Ascending aorta (tissue), 2 donors: Measurements from ENCODE around the gene TRIO. TPM values are rescaled to one million over a fixed set of nuclear protein-coding genes. Genes with fewer than 3 reads are reported as not detected.

Experiments
- DNase-seq, 2 donors: peaks; one replicate each; pipeline ENCODE4 v3.0.0-alpha.2; 2019; ENCODE audit warnings: low spot score in 2 of 2
- H3K27ac ChIP-seq, 2 donors: fragments of 200-600 bp; sonication (generic); one replicate each; pipeline ENCODE4 v1.5.1; 2016 to 2017; ENCODE audit warnings: mild to moderate bottlenecking in 1 of 2
- H3K27me3 ChIP-seq: fragments of 200-600 bp; sonication (generic); one replicate; pipeline ENCODE4 v1.5.1; 2017
- H3K36me3 ChIP-seq, 2 donors: fragments of 200-600 bp; sonication (generic); one replicate each; pipeline ENCODE4 v1.5.1; 2016
- H3K4me1 ChIP-seq, 2 donors: fragments of 200-600 bp; sonication (generic); one replicate each; pipeline ENCODE4 v1.5.1; 2016 to 2017; ENCODE audit warnings: mild to moderate bottlenecking in 1 of 2
- H3K4me3 ChIP-seq, 2 donors: fragments of 200-600 bp; sonication (generic); one replicate each; pipeline ENCODE4 v1.5.1; 2016 to 2017; ENCODE audit warnings: mild to moderate bottlenecking in 1 of 2
- H3K9me3 ChIP-seq, 2 donors: fragments of 200-600 bp; sonication (generic); one replicate each; pipeline ENCODE4 v1.5.1; 2016
- intact Hi-C: fragments of 100-400 bp; cut with DNase I; formaldehyde crosslinking; loops from one replicate; pipeline ENCODE4 v1.15.1; 2023
- total RNA-seq: library from RNA; depleted of rRNA; stranded (reverse); fragments of >200 nt; gene quantifications from one replicate; pipeline ENCODE4 v1.1.0, GENCODE V29; 2016
- TF ChIP-seq, protein P1 (sequence below), 3 experiments: fragments of 200-600 bp in 2 of 3; fragments of 450-650 bp in 1 of 3; sonication (generic) in 2 of 3; IDR thresholded peaks; one replicate each; pipeline ENCODE4 v1.5.1; 2016 to 2019; ENCODE audit warnings: antibody characterized with exemption in 3 of 3, mild to moderate bottlenecking in 1 of 3, moderate library complexity in 1 of 3

TRIO gene
- total RNA-seq, 1 donor from 2014 or later = 262 TPM

DNA sequence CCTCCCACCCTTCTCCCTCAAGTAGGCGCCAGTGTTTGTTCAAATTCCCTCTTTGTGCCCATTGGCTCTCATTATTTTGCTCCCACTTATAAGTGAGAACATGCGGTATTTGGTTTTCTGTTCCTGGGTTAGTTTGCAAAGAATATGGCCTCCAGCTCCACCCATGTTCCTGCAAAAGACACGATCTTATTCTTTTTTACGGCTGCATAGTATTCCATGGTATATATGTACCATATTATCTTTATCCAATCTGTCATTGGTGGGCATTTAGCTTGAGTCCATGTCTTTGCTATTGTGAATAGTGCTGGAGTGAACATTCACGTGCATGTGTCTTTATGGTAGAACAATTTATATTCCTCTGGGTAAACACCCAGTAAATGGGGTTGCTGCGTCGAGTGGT is 375.5 kb downstream of the TRIO start:
- intact Hi-C loops = no loop called here
- H3K4me3 ChIP-seq = no peak overlapping the region
- H3K4me1 ChIP-seq = no peaks in the 10 kb centered on the region
- no peak for DNase-seq
- H3K36me3 ChIP-seq = no peaks in the 10 kb centered on the region
- H3K27ac ChIP-seq = no peak overlapping the region
- peaks cover 0 to 7% of the 10 kb centered on the region in 2 donors for H3K9me3 ChIP-seq
- TF ChIP-seq, protein P1, sequence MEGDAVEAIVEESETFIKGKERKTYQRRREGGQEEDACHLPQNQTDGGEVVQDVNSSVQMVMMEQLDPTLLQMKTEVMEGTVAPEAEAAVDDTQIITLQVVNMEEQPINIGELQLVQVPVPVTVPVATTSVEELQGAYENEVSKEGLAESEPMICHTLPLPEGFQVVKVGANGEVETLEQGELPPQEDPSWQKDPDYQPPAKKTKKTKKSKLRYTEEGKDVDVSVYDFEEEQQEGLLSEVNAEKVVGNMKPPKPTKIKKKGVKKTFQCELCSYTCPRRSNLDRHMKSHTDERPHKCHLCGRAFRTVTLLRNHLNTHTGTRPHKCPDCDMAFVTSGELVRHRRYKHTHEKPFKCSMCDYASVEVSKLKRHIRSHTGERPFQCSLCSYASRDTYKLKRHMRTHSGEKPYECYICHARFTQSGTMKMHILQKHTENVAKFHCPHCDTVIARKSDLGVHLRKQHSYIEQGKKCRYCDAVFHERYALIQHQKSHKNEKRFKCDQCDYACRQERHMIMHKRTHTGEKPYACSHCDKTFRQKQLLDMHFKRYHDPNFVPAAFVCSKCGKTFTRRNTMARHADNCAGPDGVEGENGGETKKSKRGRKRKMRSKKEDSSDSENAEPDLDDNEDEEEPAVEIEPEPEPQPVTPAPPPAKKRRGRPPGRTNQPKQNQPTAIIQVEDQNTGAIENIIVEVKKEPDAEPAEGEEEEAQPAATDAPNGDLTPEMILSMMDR (IDR thresholded peaks at IDR 0.05) = no peak
- H3K27me3 ChIP-seq = no peaks in the 10 kb centered on the region

DNA sequence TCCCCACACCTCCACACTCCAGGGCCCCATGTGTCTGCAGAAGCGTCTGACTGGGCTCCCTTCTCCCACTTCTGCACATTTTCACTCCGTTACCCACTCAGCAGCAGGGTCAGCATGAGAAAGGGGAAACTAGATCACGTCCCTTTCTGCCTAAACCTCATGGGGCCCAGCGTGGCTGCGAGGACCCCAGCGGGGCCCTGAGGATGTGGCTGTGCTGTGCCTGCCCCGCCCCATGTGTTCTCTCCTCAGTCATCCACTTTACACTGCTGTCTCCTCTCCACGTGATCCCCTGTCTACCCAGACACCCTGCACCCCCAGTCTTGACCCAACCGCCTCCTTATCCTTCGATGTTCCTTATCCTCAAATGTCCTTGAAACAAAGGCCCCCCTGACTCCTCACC is 378.6 kb downstream of the TRIO start:
- intact Hi-C loops = no loop called here
- no peak overlapping the region for H3K27ac ChIP-seq
- no peaks in the 10 kb centered on the region for H3K9me3 ChIP-seq
- no peaks in the 10 kb centered on the region for H3K36me3 ChIP-seq
- H3K27me3 ChIP-seq = no peaks in the 10 kb centered on the region
- no peak overlapping the region for H3K4me3 ChIP-seq
- TF ChIP-seq, protein P1 (IDR thresholded peaks at IDR 0.05) = no peak
- no peak for DNase-seq
- H3K4me1 ChIP-seq = no peaks in the 10 kb centered on the region

DNA sequence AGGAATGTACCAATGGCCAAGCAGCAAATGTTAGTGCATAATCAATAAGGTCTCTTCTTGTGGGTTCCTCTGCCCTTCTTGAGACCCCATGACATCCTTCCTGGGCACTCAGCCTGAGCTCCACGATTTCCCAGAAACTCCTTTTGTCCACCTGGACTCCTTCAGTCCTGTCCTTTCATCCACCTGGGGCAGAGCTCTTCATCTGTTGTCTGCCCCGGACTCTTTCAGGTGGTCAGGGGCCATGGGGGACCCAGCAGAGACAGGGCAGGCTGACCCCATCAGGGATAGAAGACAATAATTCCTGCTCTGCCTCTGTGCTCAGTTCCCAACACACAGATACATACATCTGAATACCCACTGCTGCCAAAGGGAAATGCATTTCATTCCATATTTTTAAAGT is 379.6 kb downstream of the TRIO start:
- no peak for DNase-seq
- H3K27ac ChIP-seq = no peak overlapping the region
- no peak overlapping the region for H3K4me3 ChIP-seq
- TF ChIP-seq, protein P1 (IDR thresholded peaks at IDR 0.05) = no peak
- H3K27me3 ChIP-seq = no peaks in the 10 kb centered on the region
- H3K4me1 ChIP-seq = no peaks in the 10 kb centered on the region
- H3K36me3 ChIP-seq = no peaks in the 10 kb centered on the region
- intact Hi-C loops = no loop called here
- H3K9me3 ChIP-seq = no peaks in the 10 kb centered on the region

DNA sequence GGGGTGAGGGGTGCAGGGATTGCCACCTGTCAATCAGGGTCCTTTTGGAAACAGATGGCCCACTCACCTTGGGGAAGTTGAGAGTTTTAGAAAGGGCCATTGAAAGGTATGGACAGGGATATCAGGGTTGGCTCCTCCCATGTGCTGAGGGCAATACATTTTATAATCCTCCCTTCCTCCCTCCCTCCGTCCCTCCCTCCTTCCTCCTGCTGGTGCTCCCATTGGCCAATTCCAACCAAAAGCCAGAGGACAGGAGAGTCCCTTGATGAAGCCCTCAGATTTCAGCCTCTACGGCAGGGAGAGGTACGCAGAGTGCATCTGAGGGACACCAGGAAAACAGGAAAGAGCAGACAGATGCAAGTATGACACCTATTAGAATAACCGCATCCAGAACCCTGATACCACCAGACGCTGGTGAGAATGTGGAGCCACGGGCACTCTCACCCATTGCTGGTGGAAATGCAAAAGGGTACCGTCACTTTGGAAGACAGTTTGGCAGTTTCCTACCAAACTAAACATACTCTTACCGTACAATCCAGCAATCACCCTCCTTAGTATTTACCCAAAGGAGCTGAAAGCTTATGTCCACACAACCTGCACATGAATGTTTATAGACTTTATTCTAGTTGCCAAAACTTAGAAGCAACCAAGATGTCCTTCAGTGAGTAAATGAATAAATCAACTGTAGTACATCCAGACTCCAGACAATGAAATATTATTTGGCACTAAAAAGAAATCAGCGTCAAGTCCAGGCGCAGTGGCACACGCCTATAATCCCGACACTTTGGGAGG is 380.3 kb downstream of the TRIO start:
- Histone ChIP-seq H3K36me3 (no peaks in the 10 kb centered on the region), H3K27ac (no peak overlapping the region), H3K9me3 (no peaks in the 10 kb centered on the region), H3K4me3 (no peak overlapping the region), H3K4me1 (no peaks in the 10 kb centered on the region), H3K27me3 (no peaks in the 10 kb centered on the region)
- intact Hi-C loops = no loop called here
- no peak for DNase-seq
- TF ChIP-seq, protein P1 (IDR thresholded peaks at IDR 0.05) = no peak

DNA sequence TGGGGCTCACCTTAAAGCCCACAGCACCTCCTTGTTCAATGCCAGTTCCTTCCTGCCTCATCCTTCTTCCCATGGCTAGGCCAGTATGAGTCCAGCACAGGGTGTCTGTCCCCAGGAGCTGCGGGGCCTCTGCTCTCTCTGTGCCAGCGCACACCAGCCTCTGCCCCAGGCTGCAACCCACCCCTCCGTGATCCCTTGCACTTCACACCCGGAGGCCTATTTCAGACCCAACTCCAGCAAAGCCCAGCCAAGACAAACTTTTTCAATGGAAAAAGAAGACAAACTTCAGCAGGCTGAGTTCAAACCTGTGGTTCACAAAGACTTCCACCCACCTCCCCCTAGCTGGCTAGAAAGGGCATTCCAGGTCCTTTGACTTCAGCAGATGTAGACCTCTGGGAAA is 382.3 kb downstream of the TRIO start:
- H3K27ac ChIP-seq = no peak overlapping the region
- H3K9me3 ChIP-seq = no peaks in the 10 kb centered on the region
- no peaks in the 10 kb centered on the region for H3K36me3 ChIP-seq
- TF ChIP-seq, protein P1 (IDR thresholded peaks at IDR 0.05) = no peak
- no peak overlapping the region for H3K4me3 ChIP-seq
- no peak for DNase-seq
- no peaks in the 10 kb centered on the region for H3K27me3 ChIP-seq
- H3K4me1 ChIP-seq = no peaks in the 10 kb centered on the region
- intact Hi-C loops = no loop called here
